ENCODE data around the gene CTIF. TPM values are rescaled to one million over a fixed set of nuclear protein-coding genes. Genes with fewer than 3 reads are reported as not detected.

Gene CTIF
- total RNA-seq, 1 donor from 2014 or later = 137 TPM

GRCh38 chr18:48897531-48897930 is 358.7 kb downstream of the CTIF start:
- Mint-ChIP-seq H3K27ac (ENCODE audit: unreplicated experiment) (no peak overlapping the region), H3K4me3 (ENCODE audit: unreplicated experiment) (no peak overlapping the region), H3K27me3 (ENCODE audit: unreplicated experiment) (no peaks in the 10 kb centered on the region), H3K4me1 (ENCODE audit: low read depth, unreplicated experiment) (peaks cover 3% of the 10 kb centered on the region), H3K9me3 (ENCODE audit: unreplicated experiment) (peaks cover 4% of the 10 kb centered on the region), H3K36me3 (ENCODE audit: unreplicated experiment) (peaks cover 13% of the 10 kb centered on the region)
- TF ChIP-seq, protein P1, sequence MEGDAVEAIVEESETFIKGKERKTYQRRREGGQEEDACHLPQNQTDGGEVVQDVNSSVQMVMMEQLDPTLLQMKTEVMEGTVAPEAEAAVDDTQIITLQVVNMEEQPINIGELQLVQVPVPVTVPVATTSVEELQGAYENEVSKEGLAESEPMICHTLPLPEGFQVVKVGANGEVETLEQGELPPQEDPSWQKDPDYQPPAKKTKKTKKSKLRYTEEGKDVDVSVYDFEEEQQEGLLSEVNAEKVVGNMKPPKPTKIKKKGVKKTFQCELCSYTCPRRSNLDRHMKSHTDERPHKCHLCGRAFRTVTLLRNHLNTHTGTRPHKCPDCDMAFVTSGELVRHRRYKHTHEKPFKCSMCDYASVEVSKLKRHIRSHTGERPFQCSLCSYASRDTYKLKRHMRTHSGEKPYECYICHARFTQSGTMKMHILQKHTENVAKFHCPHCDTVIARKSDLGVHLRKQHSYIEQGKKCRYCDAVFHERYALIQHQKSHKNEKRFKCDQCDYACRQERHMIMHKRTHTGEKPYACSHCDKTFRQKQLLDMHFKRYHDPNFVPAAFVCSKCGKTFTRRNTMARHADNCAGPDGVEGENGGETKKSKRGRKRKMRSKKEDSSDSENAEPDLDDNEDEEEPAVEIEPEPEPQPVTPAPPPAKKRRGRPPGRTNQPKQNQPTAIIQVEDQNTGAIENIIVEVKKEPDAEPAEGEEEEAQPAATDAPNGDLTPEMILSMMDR (IDR thresholded peaks at IDR 0.05; ENCODE audit: partially characterized antibody, unreplicated experiment) = no peak
- no peak for DNase-seq

- peaks cover 13% of the 10 kb centered on the region for H3K36me3 Mint-ChIP-seq (ENCODE audit: unreplicated experiment)
- H3K27ac Mint-ChIP-seq (ENCODE audit: unreplicated experiment) = no peak overlapping the region
- peaks cover 4% of the 10 kb centered on the region for H3K9me3 Mint-ChIP-seq (ENCODE audit: unreplicated experiment)
- no peak overlapping the region for H3K4me3 Mint-ChIP-seq (ENCODE audit: unreplicated experiment)
- DNase-seq = no peak
- TF ChIP-seq, protein P1 (IDR thresholded peaks at IDR 0.05; ENCODE audit: partially characterized antibody, unreplicated experiment) = no peak
- H3K27me3 Mint-ChIP-seq (ENCODE audit: unreplicated experiment) = no peaks in the 10 kb centered on the region
- H3K4me1 Mint-ChIP-seq (ENCODE audit: low read depth, unreplicated experiment) = no peaks in the 10 kb centered on the region
These were observed 359.7 kb downstream of the CTIF start for GRCh38 chr18:48898521-48898920.

- DNase-seq = no peak
- peaks cover 9% of the 10 kb centered on the region for H3K9me3 Mint-ChIP-seq (ENCODE audit: unreplicated experiment)
- no peak overlapping the region for H3K27ac Mint-ChIP-seq (ENCODE audit: unreplicated experiment)
- no peaks in the 10 kb centered on the region for H3K27me3 Mint-ChIP-seq (ENCODE audit: unreplicated experiment)
- TF ChIP-seq, protein P1 (IDR thresholded peaks at IDR 0.05; ENCODE audit: partially characterized antibody, unreplicated experiment) = no peak
- H3K4me1 Mint-ChIP-seq (ENCODE audit: low read depth, unreplicated experiment) = no peaks in the 10 kb centered on the region
- no peak overlapping the region for H3K4me3 Mint-ChIP-seq (ENCODE audit: unreplicated experiment)
- peaks cover 20% of the 10 kb centered on the region for H3K36me3 Mint-ChIP-seq (ENCODE audit: unreplicated experiment)
These were observed 360.8 kb downstream of the CTIF start for GRCh38 chr18:48899558-48900174.

- Mint-ChIP-seq H3K27me3 (ENCODE audit: unreplicated experiment) (peaks cover 2% of the 10 kb centered on the region), H3K4me3 (ENCODE audit: unreplicated experiment) (no peak overlapping the region), H3K9me3 (ENCODE audit: unreplicated experiment) (peaks cover 11% of the 10 kb centered on the region), H3K4me1 (ENCODE audit: low read depth, unreplicated experiment) (no peaks in the 10 kb centered on the region), H3K36me3 (ENCODE audit: unreplicated experiment) (peaks cover 24% of the 10 kb centered on the region), H3K27ac (ENCODE audit: unreplicated experiment) (no peak overlapping the region)
- TF ChIP-seq, protein P1 (IDR thresholded peaks at IDR 0.05; ENCODE audit: partially characterized antibody, unreplicated experiment) = no peak
- DNase-seq = no peak
These were observed 361.6 kb downstream of the CTIF start for GRCh38 chr18:48900469-48900868.

- Mint-ChIP-seq H3K27me3 (ENCODE audit: unreplicated experiment) (peaks cover 2% of the 10 kb centered on the region), H3K9me3 (ENCODE audit: unreplicated experiment) (peaks cover 11% of the 10 kb centered on the region), H3K36me3 (ENCODE audit: unreplicated experiment) (peaks cover 25% of the 10 kb centered on the region), H3K4me3 (ENCODE audit: unreplicated experiment) (no peak overlapping the region), H3K4me1 (ENCODE audit: low read depth, unreplicated experiment) (no peaks in the 10 kb centered on the region), H3K27ac (ENCODE audit: unreplicated experiment) (no peak overlapping the region)
- DNase-seq = no peak
- TF ChIP-seq, protein P1 (IDR thresholded peaks at IDR 0.05; ENCODE audit: partially characterized antibody, unreplicated experiment) = no peak
These were observed 362.6 kb downstream of the CTIF start for GRCh38 chr18:48901145-48902022.
